ENCODE data around the gene ZFYVE28.

Gene ZFYVE28

DNA sequence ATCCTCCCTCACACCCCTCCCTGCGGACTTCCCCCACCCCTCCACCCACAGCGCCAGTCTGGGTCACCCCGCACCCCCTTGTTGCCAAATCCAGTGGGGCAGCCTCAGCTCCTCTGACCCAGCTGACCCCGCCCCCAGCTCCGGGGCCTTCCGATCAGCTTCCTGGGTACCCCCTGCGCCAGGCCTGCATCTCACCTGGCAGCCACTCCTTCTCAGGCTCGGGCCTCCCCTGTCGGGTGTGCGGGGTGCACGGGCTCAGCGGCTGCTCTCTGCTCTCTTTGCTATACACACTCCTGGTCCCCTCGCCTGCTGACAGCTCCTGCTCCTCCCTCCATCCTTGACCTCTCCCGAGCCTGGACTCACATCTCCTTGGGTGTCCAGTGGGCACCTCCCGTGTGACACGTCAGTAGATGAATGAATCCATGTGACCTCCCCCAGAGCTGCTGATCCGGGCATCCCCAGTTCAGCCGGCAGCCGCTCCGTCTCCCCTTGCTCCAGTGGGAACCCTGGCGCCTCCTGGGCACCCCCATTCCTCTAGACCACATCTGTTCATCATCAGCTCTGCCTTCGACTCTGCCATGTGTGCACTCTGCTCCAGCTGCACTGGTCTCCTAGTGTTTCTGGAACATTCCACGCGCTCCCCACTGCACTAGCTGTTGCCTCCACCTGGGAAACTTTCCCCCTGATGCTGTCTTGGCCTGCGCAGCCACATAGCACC lies 10.2 kb upstream of the ZFYVE28 start:
- DNase-seq: no peak

DNA sequence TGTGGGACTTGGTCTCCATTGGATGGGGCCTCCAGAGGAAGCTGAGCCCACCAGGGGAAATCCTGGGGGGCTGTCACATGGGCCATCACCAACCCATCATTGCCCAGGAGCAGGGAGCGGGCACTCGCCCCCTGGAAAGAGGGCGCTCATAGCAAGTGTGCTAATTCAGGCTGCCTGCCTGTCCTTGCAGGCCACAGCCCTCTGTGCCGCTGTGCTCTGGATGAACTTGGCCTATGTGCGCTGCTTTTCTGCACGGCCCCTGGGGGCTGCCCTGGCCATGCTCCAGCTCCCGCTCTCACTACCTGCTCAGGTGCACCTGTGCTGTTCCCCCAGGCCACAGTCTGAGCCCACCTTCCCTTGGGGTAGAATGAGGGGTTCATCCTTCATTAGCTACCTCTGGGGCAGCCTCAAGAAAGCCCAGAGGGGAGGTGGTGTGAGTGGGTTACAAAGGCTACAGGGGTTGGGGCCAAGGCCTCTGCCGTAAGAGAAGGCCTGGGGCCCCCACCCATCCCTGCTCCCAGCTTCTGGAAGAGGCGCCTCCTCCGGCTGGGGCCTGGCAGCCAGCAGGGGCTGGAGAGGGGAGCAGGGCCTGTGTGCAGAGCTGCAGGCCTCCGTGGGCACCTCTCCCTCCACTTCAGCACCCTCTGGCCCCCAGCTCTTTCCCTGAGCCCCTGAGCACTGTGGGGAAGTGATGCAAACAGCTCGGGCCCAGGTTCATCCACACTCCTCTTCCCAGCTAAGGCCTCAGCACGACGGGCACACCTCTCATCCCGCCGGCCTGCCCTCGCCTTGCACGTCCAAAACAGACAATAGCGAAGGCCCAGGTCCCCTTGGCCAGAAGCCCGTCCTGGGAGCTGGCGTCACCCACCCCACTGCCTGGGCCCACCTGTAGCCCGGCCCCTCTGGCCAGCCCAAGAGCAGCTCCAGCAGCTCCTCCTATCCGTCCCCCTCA lies 9.2 kb upstream of the ZFYVE28 start:
- no peak for DNase-seq

DNA sequence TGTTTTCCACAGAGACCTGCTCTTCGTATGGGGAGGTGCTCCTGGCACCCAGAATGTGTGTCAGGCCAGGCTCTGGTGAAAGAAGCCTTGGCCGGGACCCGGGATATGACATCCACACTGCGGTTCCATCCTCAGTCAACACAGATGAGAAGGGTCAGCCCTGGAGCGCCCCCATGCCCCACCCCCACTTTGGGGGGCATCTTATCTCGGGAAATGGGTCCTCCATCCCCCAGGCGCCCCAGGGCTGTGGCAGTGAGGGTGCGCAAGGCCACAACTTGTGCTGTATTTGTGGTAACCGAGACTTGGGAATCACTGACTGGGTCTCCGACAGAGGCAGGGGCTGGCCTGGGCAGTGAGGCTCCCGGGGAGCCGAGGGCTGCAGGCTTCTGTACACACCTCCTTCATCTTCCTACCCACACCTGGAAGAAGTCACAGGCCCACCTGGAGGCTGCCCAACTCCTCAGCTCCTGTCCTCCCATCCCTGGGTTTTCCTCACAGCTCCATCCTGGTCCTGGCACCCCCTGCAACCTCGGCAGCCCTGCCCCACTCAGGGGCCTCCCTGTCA lies 8.3 kb upstream of the ZFYVE28 start:
- DNase-seq: no peak

DNA sequence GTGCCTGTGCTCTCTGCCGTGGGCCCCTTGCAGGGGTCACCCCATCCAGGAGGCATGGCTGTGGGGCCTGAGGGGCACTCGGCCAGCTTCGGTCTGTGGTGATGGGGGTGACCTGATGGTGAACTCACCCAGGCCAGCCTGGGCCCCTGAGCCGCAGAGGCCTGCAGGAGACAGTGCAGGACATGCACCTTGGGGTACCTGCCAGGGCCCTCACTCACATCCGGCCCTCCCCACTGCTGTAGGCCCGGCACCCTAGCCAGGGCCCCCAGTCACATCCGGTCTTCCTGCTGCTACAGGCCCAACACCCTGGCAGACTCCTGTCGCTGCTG lies 7.6 kb upstream of the ZFYVE28 start:
- DNase-seq: no peak

DNA sequence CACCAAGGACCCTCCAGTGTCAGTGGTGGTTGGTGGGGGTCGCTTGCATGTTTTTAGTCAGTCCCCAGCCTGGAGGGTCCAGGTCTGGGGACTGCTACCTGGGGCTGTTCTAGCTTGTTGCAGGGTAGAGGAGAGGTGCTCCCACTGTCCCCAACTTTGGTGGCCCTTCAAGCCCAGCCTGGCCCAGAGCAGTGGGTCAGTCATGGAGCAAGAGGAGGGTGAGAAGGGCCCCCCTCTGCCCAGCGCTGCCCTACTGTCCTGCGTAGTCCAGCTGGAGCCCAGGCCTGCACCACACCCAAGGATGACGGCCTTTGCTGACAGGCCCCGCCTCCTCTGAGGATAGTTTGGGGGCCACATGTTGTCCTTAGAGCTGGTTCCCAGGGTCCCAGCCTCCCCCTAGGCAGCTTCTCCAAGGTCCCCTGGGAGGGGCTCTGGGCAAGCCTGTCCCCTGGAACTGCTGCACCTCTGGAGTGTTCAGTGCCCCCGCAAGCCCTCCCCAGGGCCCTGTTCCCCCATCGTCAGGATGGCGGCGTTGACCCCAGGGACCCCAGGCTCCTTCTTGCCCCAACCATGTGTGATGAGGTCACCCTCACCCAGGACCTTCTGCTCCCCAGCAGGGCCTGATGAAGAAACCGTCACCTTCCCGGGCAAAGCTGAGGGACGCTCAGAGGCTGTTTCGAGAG lies 7.1 kb upstream of the ZFYVE28 start:
- no peak for DNase-seq

DNA sequence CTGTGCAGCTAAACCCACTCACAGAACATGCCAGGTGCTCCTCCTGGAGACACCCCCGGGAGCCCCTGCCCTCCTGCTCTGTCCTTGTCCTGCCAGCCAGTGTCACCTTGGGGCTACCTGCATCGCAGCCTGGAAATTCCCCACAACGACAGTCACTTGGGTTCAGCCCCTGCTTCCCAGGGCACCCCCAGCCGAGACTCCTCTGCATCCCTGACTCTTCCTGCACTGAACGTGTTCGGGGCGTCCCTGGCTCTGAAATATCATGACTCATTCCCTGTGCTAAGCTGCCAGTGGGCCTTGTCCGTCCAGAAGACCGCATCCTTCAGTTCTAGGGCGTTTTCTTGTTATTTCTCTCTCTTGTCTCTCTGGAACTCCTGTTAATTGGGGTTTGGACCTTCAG lies 6.1 kb upstream of the ZFYVE28 start:
- DNase-seq: no peak

DNA sequence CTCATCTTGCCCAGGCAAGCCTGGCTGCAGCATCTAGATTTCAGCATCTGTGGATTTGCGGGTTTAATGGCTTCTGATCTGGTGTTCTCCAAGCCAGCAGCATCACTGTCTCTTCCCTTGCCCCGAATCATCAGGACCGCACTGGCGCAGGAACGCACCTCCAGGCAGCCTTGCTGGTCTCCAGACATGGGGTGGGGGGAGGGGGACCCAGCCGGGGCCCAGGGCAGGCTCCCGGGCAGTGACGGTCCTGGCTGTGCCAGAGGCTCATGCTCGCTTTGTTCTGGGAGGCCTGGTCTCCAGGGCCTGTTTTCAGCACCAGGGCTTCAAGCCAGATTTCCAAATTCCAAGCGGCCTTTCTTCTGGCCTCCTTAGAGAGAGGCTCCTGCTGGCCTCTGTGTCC lies 5.2 kb upstream of the ZFYVE28 start:
- no peak for DNase-seq

DNA sequence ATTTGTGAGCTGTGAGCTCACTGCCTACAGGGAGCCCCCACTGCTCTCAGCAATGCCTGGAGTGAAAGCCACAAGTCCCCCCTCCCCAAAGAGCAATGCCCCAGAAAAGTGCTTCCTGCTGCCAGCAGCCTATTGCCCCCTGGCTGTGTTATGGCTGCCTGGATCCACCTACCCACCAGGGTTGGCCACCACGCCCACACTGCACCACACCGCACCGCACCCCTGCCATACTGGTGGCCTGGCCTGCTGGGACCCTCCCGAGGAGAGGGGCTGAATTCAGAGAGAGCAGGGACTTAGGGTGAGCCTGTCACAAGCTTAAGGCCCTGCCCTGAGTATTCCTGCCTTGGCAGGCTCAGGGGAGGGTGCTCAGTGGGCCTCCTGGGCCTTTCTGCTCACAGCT lies 4.6 kb upstream of the ZFYVE28 start:
- no peak for DNase-seq

DNA sequence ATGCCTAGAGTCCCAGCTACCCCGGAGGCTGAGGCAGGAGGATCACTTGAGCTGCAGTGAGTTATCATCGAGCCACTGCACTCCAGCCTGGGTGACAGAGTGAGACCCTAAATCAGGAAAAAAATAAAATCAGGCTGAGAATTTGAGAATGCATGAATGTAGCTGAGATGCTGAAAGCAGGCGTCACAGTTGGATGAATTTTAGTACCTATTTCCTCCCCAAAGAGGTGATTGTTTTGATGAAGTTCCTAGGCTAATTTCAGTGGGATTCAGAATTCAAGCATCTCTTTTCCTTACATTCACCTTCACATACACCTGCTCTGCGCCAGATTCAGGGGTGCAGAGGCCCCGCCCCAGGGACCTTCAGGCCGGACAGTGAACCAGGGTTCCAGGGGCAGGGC lies 3.5 kb upstream of the ZFYVE28 start:
- DNase-seq: no peak

DNA sequence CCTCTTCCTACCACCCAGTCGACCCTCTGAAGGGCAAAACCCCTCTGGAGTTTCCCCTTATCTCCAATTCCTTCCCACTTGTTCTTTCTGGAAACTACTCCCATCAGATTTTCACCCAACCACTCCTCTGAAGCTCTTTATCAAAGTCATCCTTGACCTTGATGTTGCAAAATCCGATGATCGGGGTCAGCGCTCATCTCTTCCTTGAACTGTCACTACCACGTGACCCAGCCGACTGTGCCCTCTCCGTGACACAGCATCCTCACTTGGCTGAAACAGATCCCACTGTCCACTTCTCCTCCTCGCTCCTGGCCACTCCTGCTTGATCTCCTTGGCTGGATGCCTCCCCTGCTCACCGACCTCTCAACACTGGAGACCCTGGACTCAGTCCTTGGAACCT lies 1.4 kb upstream of the ZFYVE28 start:
- no peak for DNase-seq

DNA sequence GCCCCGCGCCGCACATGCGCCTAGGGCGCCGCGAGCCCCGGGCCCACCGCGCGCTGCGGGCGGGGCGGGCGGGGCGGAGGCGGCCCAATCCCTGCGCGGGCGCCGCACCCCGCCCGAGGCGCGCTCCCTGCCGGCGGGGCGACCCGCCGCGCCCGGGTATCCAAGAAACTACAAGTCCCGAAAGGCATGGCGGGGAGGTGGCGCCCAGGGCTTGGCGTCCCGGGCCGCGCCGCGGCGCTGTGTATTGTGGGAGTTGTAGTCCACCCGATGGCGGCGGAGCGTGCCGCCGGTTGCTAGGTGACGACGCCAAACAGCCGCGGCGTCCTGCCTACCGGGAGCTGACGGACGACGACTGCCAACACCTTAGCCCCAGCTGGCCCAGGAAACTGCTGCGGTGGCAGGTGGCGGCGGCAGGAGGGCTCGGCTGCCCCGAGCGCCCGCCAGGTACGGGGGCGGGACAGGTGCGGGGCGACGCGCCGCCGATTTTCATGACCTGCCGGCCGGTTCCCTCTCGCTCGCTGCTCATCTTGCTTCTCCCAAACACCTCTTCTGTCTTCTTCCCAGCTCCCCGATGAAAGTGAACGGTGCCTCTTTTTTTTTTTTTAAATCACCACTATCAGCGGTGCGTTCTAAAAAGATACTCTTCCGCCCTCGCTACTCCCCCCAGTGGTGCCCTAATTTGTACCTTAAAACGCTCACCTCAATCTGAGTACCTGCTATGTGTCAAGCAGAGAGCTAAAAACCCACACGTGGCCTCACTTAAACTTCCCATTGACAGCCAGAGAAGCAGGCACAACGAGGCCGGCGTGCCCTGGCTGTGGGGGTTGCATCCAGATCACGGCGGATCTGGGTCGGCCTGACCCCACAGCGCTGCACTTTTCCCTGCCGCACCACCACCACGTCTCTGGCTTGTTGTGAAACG lies 466 bp upstream of the ZFYVE28 start, which contains the start of gene CFAP99:
Gene CFAP99 (plus strand): TSS at position 306 of the 922 bp plus-strand sequence.
- peak in 55 of 56 donors; percentile 65 to 98 (median 93) for DNase-seq

DNA sequence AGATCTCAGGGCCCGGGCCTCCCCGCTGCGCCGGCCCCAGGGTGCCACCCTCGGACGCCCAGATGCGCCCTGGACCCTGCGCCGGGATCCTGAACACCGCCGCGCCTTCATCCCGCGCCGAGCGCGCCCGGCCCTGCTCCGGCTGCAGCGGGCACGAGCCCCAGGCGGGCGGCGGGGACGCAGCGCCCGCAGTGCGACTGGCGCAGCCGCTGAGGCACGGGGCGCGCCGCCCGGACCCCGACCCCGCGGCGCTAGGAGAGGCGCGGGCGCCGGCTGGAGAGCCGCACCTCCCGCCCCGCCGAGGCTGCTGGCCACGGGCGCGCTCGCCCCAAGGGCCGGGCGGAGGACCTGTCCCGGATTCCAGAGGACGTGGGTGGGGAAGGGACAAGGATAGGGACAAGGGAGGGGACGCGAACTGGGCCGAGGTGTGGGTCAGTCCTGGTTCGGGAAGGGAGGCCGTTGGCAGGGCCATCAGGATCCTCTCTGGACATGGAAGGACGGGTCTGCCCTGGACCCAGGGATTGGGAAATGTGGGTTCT lies 1.1 kb downstream of the ZFYVE28 start:
- DNase-seq: no peak

DNA sequence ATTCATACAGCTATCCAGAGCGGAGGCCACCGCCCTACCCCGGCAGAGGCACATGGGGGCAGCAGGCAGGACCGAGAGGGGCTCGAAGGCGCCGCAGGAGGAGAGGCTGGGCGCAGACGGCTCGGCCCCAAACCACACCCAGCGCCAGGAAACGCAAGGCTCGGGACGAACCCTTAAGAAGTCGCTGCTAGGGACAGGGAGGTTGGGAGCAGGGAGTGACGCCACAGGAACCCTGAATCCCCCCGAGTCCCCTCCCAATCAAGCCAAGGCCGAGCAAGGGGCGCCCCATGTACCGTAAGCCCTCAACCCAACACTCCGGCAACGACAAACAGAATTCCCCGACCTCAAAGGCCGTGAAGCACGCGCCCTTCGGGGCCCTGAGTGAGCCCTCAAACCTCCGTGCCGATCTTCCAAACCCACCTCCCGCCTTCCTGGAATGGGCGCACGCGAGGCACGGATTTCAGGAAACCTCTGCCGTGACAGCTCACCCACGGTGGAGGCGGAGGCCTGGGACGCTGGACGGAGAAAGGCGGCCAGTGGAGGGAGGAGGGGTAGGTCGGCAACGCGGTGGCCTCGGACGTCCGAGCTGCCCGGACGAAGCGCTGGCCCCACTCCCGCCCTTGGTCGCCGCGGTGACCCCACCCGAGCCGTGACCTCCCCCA lies 1.8 kb downstream of the ZFYVE28 start:
- DNase-seq: peak in 1 of 56 donors; percentile 28

DNA sequence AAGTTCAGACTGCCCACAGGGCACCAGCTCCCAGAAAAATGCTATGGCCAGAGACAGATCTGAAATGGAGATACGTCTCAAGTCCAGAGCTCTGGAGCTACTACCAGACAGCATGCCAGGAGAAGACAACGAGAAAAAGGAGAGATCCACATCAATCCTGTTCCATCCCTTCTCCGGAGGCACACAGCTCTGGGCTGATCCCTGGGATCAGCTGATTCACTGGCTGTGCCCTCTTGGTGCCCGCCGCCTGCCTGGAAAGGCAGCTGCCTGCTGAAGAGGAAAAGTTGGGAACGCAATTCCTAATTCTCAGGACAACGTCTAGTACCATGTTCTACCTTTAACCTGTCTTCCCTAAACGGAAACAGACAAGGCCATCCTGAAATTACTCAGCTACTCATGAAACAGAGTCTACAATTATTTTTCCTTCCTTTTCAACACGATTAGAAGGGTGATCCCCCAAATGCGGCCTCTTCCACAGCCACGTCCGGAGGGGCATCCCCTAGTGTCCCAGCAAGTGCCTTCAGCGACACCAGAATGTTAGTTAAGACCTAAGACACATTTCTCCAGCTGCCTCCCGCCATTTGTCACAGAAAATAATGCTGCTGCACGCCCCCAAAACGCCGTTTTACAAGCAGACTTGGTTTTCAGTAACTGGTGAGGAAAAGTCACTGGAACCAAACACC lies 2.4 kb downstream of the ZFYVE28 start:
- no peak for DNase-seq

DNA sequence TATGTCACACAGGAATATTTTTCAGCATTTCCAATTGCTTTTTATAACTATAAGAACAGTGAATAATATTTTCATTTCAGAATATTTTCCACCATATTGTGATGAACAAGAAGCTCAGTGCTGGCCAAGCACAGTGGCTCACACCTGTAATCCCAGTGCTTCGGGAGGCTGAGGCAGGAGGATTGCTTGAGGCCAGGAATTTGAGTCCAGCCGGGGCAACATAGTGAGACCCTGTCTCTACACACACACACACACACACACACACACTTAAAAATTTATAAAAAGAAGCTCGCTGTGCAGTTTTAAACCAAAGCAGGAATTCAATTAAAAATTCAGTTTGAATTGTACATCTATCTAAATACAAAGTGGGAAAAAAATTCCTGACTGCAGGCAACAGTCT lies 3.2 kb downstream of the ZFYVE28 start:
- DNase-seq: no peak

DNA sequence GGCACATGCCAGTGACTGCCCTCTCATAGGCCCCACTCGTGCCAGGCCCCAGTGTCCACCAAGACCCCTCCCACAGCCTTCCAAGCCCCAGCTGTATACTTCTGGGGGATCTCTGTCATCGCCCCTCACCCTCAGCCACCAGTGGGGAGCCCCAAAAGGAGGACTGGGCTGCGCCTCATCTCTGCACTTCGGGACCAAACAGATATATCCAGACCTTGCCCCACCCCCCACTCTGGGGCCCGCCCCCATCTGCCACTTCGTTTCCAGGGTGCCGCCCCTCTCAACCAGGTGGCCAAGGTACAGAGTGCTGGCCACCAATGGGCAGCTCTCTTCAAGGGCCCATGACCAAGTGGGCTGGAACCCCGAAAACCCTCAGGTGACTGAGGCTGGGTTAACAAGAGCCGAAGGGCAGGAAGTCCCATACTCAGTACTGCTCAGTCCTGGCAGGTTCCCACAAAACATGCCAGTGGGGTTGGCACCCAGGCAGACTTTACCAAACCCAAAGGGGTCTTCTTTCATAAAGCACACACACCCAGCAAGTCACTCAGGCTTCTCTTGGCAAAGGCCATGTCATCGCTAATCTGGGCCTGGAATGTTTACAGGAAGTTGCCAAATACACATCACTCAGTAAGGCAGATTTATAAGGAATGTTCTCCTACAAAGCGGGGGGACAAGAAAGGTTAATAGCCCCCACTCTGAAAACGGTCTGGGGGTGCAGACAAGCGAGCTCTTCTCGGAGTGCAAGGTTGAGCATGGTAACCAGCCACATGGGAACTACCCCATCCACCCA lies 4.4 kb downstream of the ZFYVE28 start:
- no peak for DNase-seq

DNA sequence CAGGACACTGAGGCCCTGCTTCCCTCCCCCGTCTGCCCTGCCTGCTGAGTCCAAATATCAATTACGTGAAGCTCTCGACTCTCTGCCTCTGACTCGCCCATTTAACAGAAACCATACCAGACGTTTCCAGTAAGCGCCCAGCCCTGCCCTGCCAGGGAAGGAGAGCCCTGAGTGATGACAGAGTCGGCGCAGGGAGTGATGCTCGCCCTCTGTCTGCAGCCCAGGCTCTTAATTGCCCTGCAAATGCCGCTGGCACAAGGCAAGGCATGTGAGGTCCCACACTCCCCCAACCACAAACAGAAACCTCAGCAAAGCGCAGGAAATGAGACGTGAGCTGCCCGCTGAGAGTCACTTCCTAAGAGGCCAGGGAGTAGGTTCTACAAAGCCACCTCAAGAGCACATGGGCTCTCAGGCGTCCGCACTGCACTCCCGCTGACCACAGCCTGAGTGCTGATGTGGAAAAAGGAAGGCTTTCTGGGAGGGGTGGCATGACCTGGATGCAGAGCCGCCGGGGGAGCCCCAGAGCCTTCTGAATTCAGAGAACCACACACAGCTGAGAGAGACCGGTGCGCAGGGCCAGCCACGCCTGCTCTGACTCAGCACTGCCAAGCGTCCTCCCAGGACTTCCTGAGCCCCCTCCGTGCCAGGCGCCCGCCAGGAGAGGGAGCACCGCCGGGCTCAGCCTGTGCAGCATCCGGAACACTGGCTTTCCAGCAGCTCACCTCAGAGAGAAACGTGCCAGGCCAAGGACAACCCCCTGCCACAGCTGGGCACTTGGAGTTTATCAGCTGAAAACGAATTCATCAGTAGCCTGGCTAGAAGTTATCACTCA lies 5.3 kb downstream of the ZFYVE28 start:
- peak in 48 of 56 donors; percentile 21 to 85 (median 60) for DNase-seq

All from amygdala (tissue), 56 donors.